Suprapubic skin (tissue), 4 donors: ENCODE results near the gene TPD52L1. TPM values are rescaled to one million over a fixed set of nuclear protein-coding genes. Genes with fewer than 3 reads are reported as not detected.

Experiments
- DNase-seq, 2 donors: peaks; one replicate each; pipeline ENCODE4 v3.0.0-alpha.2; 2019; ENCODE audit warnings: low spot score in 2 of 2
- H3K27ac ChIP-seq: fragments of 200-600 bp; sonication (generic); one replicate; pipeline ENCODE4 v1.5.1; 2019
- H3K27me3 ChIP-seq: fragments of 200-600 bp; sonication (generic); one replicate; pipeline ENCODE4 v1.5.1; 2019
- H3K36me3 ChIP-seq: fragments of 200-600 bp; sonication (generic); one replicate; pipeline ENCODE4 v1.5.1; 2019
- H3K4me1 ChIP-seq: fragments of 200-600 bp; sonication (generic); one replicate; pipeline ENCODE4 v1.5.1; 2019
- H3K4me3 ChIP-seq: fragments of 200-600 bp; sonication (generic); one replicate; pipeline ENCODE4 v1.5.1; 2019; ENCODE audit warnings: mild to moderate bottlenecking
- H3K9me3 ChIP-seq: fragments of 200-600 bp; sonication (generic); one replicate; pipeline ENCODE4 v1.5.1; 2019
- EP300 ChIP-seq: sonication (generic); formaldehyde crosslinking; IDR thresholded peaks from one replicate; pipeline ENCODE4 v1.6.1; 2017; ENCODE audit warnings: antibody characterized with exemption
- POLR2A ChIP-seq, 2 donors: fragments of 450-650 bp; IDR thresholded peaks; one replicate each; pipeline ENCODE4 v1.6.1; 2017; ENCODE audit warnings: antibody characterized with exemption in 2 of 2, mild to moderate bottlenecking in 2 of 2, moderate library complexity in 2 of 2
- POLR2AphosphoS5 ChIP-seq, 3 donors: sonication (generic); formaldehyde crosslinking; IDR thresholded peaks; one replicate each; pipeline ENCODE4 v1.6.1; 2017; ENCODE audit warnings: antibody characterized with exemption in 3 of 3
- WGBS: methylation state at CpG from one replicate; pipeline ENCODE4 v1.1.5; 2018; 5-methylcytosine and 5-hydroxymethylcytosine counted together
- total RNA-seq, 4 donors: library from RNA; depleted of rRNA; stranded (reverse); fragments of >200 nt; gene quantifications; one replicate each; pipeline ENCODE4 v1.1.0, GENCODE V29; 2016
- TF ChIP-seq, protein P1 (sequence below), 2 donors: fragments of 200-600 bp in 1 of 2; fragments of 450-650 bp in 1 of 2; sonication (generic) in 1 of 2; IDR thresholded peaks; one replicate each; pipeline ENCODE4 v1.5.1; 2016 to 2019; ENCODE audit warnings: antibody characterized with exemption in 2 of 2, mild to moderate bottlenecking in 1 of 2, moderate library complexity in 1 of 2

Gene TPD52L1
- total RNA-seq, 4 donors from 2014 or later: 146 to 202 (median 190) TPM

DNA sequence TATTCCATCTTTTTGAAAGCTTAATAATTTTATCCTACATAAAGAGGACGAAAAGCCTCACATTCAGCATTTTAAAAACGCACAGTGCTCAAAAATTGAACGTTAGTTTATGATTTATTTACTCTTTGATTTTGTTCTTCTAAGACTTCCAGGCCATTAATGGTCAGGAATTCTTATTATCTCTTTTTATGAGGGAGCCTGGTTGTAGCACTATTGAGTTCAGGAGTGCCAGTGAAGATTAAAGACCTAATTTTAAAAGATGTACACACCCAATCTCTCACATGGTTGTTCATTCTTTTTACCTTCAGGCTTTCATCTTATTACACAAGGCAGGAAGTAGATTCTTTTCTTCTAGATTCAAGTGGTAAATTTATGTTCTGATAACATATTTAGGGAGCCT lies 79.6 kb downstream of the TPD52L1 start:
- 48% methylated on average over 3 of the region's 3 CpGs for WGBS
- Histone ChIP-seq H3K4me3 (no peak overlapping the region), H3K36me3 (no peaks in the 10 kb centered on the region), H3K9me3 (no peaks in the 10 kb centered on the region), H3K4me1 (peaks cover 10% of the 10 kb centered on the region), H3K27ac (no peak overlapping the region), H3K27me3 (no peaks in the 10 kb centered on the region)
- TF ChIP-seq EP300 (no peak), POLR2AphosphoS5 (IDR thresholded peaks at IDR 0.05) (no peak), POLR2A (IDR thresholded peaks at IDR 0.05) (no peak)
- TF ChIP-seq, protein P1, sequence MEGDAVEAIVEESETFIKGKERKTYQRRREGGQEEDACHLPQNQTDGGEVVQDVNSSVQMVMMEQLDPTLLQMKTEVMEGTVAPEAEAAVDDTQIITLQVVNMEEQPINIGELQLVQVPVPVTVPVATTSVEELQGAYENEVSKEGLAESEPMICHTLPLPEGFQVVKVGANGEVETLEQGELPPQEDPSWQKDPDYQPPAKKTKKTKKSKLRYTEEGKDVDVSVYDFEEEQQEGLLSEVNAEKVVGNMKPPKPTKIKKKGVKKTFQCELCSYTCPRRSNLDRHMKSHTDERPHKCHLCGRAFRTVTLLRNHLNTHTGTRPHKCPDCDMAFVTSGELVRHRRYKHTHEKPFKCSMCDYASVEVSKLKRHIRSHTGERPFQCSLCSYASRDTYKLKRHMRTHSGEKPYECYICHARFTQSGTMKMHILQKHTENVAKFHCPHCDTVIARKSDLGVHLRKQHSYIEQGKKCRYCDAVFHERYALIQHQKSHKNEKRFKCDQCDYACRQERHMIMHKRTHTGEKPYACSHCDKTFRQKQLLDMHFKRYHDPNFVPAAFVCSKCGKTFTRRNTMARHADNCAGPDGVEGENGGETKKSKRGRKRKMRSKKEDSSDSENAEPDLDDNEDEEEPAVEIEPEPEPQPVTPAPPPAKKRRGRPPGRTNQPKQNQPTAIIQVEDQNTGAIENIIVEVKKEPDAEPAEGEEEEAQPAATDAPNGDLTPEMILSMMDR (IDR thresholded peaks at IDR 0.05): no peak
- no peak for DNase-seq

DNA sequence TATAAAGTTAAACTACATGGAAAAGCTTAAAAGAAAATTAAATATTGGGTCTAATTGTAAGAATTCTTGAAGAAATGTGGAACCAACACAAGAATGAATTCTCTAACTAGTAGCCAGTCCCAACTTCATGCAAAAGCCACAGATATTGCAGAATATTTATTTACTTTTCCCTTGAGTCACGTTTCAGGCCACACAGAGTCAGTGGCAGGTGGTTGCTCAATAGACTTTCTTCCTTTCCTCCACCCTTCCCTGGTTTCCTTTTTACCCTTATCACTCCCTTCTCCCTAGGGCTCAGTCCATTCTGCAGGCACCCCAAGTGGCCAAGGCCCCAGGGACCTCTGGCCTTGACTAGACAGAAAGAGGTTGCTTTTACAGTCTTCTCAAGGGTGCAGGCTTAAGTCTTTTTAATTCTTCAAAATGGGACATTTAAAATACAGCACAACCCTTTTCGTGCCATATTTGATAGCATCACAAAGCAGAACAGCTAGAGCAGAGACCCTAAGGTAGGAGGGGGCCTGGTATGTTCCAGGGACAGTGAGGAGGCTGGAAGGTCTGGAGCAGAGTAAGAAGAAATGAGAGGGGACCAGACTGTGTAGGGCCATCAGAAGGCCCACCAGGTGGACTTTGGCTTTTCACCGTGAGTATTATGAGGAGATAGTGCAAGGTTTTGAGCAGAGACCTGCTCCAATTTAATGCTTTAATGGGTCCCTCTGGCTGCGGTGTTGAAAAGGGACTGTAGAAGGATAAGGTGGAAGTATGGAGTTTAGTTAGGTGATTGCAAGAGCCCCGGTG lies 83.2 kb downstream of the TPD52L1 start:
- no peak for DNase-seq
- no peaks in the 10 kb centered on the region for H3K9me3 ChIP-seq
- H3K36me3 ChIP-seq: no peaks in the 10 kb centered on the region
- H3K27ac ChIP-seq: no peak overlapping the region
- H3K27me3 ChIP-seq: no peaks in the 10 kb centered on the region
- peaks cover 10% of the 10 kb centered on the region for H3K4me1 ChIP-seq
- WGBS: 82% methylated on average over 5 of the region's 5 CpGs
- no peak overlapping the region for H3K4me3 ChIP-seq
- TF ChIP-seq EP300 (no peak), POLR2A (IDR thresholded peaks at IDR 0.05) (no peak), POLR2AphosphoS5 (IDR thresholded peaks at IDR 0.05) (no peak)
- TF ChIP-seq, protein P1 (IDR thresholded peaks at IDR 0.05): no peak

DNA sequence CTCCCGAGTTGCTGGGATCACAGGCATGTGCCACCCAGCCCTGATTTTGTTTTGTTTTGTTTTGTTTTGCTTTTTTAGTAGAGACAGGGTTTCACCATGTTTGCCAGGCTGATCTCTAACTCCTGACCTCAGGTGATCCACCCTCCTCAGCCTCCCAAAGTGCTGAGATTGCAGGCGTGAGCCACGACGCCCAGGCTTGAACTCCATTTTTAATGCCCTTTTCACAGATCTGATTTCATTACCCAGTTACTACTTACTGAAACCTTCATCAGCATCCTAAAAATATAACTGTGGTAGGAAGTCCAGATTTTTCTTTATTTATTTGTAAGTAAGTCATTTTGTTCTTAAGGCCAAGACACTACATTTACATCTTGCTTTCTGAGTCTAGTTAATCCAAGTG lies 84.2 kb downstream of the TPD52L1 start:
- no peak for DNase-seq
- Histone ChIP-seq H3K4me1 (peaks cover 3% of the 10 kb centered on the region), H3K27me3 (no peaks in the 10 kb centered on the region), H3K27ac (no peak overlapping the region), H3K9me3 (no peaks in the 10 kb centered on the region), H3K4me3 (no peak overlapping the region), H3K36me3 (no peaks in the 10 kb centered on the region)
- WGBS: 83% methylated on average over 4 of the region's 4 CpGs
- TF ChIP-seq POLR2A (IDR thresholded peaks at IDR 0.05) (no peak), EP300 (no peak), POLR2AphosphoS5 (IDR thresholded peaks at IDR 0.05) (no peak)
- TF ChIP-seq, protein P1 (IDR thresholded peaks at IDR 0.05): no peak

DNA sequence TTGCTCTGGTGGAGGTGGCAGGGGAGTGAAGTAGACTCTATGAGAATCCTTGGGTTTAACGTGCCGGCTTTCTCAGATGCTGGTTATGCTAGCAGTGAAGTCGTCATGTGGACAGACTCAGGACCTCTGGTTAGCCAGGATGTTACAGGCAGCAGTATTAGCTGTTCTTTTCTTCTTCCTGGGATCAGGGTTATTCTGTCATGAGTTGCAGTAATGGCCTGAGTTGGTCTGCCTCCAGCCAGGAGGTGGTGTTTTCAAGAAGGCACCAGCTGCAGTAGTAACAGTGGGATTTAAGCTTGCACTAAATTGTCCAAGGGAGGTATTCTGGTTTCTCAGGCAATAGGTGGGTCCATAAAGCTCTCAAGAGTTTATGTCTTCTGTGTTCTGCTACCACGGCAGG lies 91.5 kb downstream of the TPD52L1 start:
- DNase-seq: no peak
- TF ChIP-seq, protein P1 (IDR thresholded peaks at IDR 0.05): no peak
- TF ChIP-seq POLR2A (IDR thresholded peaks at IDR 0.05): no peak
- no peak for TF ChIP-seq EP300
- TF ChIP-seq POLR2AphosphoS5 (IDR thresholded peaks at IDR 0.05): no peak
- H3K27me3 ChIP-seq: no peaks in the 10 kb centered on the region
- H3K27ac ChIP-seq: no peak overlapping the region
- peaks cover 20% of the 10 kb centered on the region for H3K4me1 ChIP-seq
- H3K4me3 ChIP-seq: no peak overlapping the region
- no peaks in the 10 kb centered on the region for H3K36me3 ChIP-seq
- 88% methylated on average over 4 of the region's 4 CpGs for WGBS
- H3K9me3 ChIP-seq: no peaks in the 10 kb centered on the region

DNA sequence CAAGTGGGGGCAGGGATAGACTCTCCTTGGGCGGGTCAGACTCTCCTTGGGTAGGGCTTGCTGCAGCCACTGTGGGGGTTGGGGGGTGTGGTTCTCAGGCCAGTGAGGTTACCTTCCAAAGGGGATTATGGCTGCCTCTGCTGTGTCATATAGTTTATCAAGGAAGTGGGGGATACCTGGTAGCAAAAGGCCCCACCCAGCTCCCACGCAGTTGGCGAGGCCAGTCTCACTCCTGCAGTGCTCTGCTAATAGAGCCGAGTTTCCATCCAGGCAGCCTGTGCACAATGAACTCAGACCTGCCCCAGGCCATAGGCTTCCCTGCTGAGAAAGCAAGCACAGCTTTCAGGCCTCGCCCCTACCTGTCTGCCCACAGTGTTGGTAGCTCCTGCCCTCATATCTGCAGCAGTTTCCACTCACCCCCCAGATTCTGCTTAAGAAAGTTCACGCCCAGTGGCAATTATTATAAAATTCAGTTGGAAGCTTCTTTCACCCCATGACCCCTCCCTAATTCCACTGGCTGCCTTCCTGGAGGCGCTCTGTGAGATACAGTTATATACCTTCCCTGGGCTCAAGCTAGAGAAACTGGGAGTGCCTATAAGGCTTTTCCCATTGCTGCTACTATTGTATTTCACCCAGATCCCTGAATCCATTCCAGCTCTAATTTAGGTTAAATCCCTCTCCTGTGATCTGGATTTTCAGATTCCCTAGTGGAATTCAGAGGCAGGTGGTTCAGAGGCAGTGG lies 92.1 kb downstream of the TPD52L1 start:
- Histone ChIP-seq H3K4me3 (no peak overlapping the region), H3K27ac (no peak overlapping the region), H3K9me3 (no peaks in the 10 kb centered on the region), H3K4me1 (peaks cover 20% of the 10 kb centered on the region), H3K27me3 (no peaks in the 10 kb centered on the region), H3K36me3 (no peaks in the 10 kb centered on the region)
- 55% methylated on average over 7 of the region's 7 CpGs for WGBS
- no peak for DNase-seq
- no peak for TF ChIP-seq POLR2AphosphoS5 (IDR thresholded peaks at IDR 0.05)
